RWPE2 (cell line): ENCODE data around the gene PLOD2.

Source experiments
- ATAC-seq: fragments of 200-7000 bp; cut with Tn5 transposase; 3 replicates; pipeline ENCODE4 v1.9.1; 2021; ENCODE audit warnings: low read depth
- DNase-seq: peaks from one replicate; pipeline ENCODE4 v3.0.0-alpha.2; 2020; ENCODE audit warnings: low spot score
- H3K27ac ChIP-seq: fragments of 450-650 bp; 2 replicates; pipeline ENCODE4 v1.5.1; 2017; ENCODE audit warnings: mild to moderate bottlenecking; ENCODE audit not compliant: poor library complexity, severe bottlenecking
- H3K27me3 ChIP-seq: fragments of 250-450 bp; sonication (Bioruptor Pico); 2 replicates; pipeline ENCODE4 v1.5.1; 2021; ENCODE audit warnings: mild to moderate bottlenecking, moderate library complexity; ENCODE audit not compliant: insufficient read depth, poor library complexity, severe bottlenecking
- H3K36me3 ChIP-seq: fragments of 250-450 bp; sonication (Bioruptor Pico); 2 replicates; pipeline ENCODE4 v1.5.1; 2020; ENCODE audit warnings: low read depth, mild to moderate bottlenecking, moderate library complexity
- H3K4me1 ChIP-seq: fragments of 250-450 bp; sonication (Bioruptor Pico); 2 replicates; pipeline ENCODE4 v1.5.1; 2021; ENCODE audit warnings: mild to moderate bottlenecking, moderate library complexity; ENCODE audit not compliant: insufficient read depth, poor library complexity, severe bottlenecking
- H3K4me3 ChIP-seq: fragments of 250-450 bp; sonication (Bioruptor Pico); 2 replicates; pipeline ENCODE4 v1.5.1; 2021; ENCODE audit warnings: mild to moderate bottlenecking, moderate library complexity; ENCODE audit not compliant: severe bottlenecking
- H3K9me3 ChIP-seq: fragments of 250-450 bp; sonication (Bioruptor Pico); 2 replicates; pipeline ENCODE4 v1.5.1; 2021; ENCODE audit warnings: mild to moderate bottlenecking, moderate library complexity; ENCODE audit not compliant: severe bottlenecking
- TF ChIP-seq, protein P1 (sequence below): fragments of 450-650 bp; IDR thresholded peaks from one replicate; pipeline ENCODE4 v1.5.1; 2017; ENCODE audit warnings: mild to moderate bottlenecking, moderate library complexity; ENCODE audit not compliant: poor library complexity, severe bottlenecking

Gene PLOD2

DNA sequence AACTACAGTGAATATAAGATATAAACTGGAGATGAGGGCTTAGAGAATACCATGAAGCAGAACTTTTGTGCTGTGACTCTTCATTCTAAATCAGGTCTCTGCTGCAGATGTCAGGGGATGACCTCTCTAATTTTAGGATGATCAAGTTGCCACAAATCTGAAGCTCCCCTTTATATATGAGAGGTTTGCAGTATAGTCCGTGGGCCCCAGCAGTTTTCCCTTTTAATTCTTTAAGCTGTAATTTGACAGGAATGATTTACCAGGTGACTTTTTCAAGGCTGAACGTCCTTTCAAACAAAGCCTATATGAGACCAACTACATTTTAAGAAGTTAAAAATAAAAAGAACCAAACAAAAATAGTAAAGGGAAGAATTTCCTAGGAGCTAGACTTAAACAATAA lies 4.9 kb upstream of the PLOD2 start:
- Histone ChIP-seq H3K4me3 (no peak overlapping the region), H3K9me3 (no peaks in the 10 kb centered on the region), H3K27ac (peak overlapping the region; percentile 97), H3K4me1 (peaks cover 55% of the 10 kb centered on the region), H3K36me3 (0 out of 2 replicates have a peak, but pooled peaks cover 3% of the 10 kb centered on the region), H3K27me3 (no peaks in the 10 kb centered on the region)
- TF ChIP-seq, protein P1, sequence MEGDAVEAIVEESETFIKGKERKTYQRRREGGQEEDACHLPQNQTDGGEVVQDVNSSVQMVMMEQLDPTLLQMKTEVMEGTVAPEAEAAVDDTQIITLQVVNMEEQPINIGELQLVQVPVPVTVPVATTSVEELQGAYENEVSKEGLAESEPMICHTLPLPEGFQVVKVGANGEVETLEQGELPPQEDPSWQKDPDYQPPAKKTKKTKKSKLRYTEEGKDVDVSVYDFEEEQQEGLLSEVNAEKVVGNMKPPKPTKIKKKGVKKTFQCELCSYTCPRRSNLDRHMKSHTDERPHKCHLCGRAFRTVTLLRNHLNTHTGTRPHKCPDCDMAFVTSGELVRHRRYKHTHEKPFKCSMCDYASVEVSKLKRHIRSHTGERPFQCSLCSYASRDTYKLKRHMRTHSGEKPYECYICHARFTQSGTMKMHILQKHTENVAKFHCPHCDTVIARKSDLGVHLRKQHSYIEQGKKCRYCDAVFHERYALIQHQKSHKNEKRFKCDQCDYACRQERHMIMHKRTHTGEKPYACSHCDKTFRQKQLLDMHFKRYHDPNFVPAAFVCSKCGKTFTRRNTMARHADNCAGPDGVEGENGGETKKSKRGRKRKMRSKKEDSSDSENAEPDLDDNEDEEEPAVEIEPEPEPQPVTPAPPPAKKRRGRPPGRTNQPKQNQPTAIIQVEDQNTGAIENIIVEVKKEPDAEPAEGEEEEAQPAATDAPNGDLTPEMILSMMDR: no peak
- ATAC-seq (no peak), DNase-seq (no peak)

DNA sequence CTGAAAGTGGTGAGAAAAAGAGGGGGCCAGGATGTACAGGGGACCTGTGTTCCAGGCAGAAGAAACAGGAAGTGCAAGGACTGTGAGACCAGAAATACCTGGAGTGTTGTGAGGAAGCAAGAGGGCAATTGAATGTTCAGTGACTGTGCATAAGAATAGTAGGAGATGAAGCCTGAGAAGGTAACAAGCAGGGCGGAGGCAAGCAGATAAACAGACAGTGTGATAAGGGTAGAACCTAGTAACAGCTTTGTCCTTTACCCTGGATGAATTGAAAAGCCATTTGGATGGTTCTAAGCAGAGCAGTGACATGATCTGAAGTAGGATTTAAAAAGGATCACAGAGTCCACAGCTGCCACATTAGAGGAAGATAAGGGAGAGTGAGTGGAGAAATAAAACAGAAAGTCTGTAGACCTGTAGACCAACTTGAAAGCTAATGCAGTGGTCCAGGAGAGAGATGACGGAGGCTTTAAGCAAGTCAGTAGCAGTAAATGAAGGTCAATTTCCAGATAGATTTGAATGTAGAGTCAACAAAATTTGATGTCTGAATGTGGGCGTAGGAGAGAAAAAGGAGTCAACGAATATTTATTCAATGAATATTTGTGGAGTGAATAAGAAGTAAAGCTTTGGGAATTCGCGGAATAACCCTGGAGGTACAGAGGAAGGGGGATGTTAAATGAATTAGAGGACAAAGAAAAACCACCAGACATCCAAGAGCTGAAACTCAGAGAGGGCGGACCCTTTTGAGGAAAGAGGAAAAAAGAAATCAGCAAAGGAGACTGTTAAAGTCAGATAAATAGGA lies 4.2 kb upstream of the PLOD2 start:
- Histone ChIP-seq H3K4me3 (no peak overlapping the region), H3K9me3 (no peaks in the 10 kb centered on the region), H3K27me3 (no peaks in the 10 kb centered on the region), H3K27ac (peak overlapping the region; percentile 97), H3K4me1 (peaks cover 55% of the 10 kb centered on the region), H3K36me3 (0 out of 2 replicates have a peak, but pooled peaks cover 3% of the 10 kb centered on the region)
- peak; percentile 13 for ATAC-seq
- no peak for DNase-seq
- TF ChIP-seq, protein P1: no peak

DNA sequence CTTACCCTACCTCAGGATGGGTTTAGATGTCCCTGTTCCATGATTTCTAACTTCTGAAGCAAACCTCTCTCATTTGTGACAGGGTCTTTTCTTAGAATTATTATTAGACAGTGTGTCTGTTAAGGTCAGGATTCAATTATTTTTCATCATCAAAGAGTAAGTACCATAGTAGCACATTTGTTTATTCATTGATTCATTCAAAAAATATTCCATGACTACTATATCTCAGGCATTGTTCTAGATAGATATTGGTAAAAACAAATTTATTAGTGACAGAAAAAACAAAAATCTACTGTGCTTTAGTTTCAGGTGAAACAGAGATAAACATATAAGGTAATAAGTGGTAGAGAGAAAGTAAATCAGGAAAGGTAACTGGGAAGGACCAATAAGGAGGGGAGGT lies 3.5 kb upstream of the PLOD2 start:
- ATAC-seq (no peak), DNase-seq (no peak)
- H3K4me3 ChIP-seq: no peak overlapping the region
- TF ChIP-seq, protein P1: no peak
- no peaks in the 10 kb centered on the region for H3K27me3 ChIP-seq
- no peaks in the 10 kb centered on the region for H3K9me3 ChIP-seq
- H3K36me3 ChIP-seq: 0 out of 2 replicates have a peak, but pooled peaks cover 6% of the 10 kb centered on the region
- H3K4me1 ChIP-seq: peaks cover 55% of the 10 kb centered on the region
- H3K27ac ChIP-seq: peak overlapping the region; percentile 97

DNA sequence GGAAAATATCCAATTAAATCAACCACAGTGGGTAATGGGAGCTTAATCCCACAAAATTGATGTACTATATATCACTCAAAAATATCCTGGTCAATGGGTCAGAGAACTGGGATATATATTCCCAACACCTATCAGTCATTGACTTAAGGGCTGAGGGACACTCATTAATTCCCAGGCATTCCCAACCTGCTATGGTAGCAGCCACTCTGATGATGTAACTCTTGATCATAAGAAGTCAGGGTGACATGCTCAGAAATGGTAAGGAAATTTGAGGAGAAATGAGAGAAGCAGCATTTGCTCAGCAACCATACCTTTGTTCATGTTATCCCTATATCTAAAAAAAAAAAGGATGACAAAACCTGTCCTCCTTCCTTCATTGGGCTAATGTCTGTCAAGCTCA lies 3.1 kb upstream of the PLOD2 start:
- no peak for ATAC-seq

More for the DNA sequence above, 3.1 kb upstream of the PLOD2 start:
- no peak overlapping the region for H3K4me3 ChIP-seq
- H3K4me1 ChIP-seq: peaks cover 55% of the 10 kb centered on the region
- peak overlapping the region; percentile 97 for H3K27ac ChIP-seq
- no peak for DNase-seq
- H3K9me3 ChIP-seq: no peaks in the 10 kb centered on the region
- no peaks in the 10 kb centered on the region for H3K27me3 ChIP-seq
- 0 out of 2 replicates have a peak, but pooled peaks cover 10% of the 10 kb centered on the region for H3K36me3 ChIP-seq
- TF ChIP-seq, protein P1: no peak
